ENCODE results near the gene ADARB1. TPM values are rescaled to one million over a fixed set of nuclear protein-coding genes. Genes with fewer than 3 reads are reported as not detected.
A peak's percentile ranks its signal among the peaks of the same experiment; 100 is the strongest.

ADARB1 gene
- total and polyA plus RNA-seq, 9 of the 15 experiments (the other 6 are each of a cell fraction or from before 2014, with no cell fraction given), result 6.7 to 16.0 (median 8.3) TPM

DNA sequence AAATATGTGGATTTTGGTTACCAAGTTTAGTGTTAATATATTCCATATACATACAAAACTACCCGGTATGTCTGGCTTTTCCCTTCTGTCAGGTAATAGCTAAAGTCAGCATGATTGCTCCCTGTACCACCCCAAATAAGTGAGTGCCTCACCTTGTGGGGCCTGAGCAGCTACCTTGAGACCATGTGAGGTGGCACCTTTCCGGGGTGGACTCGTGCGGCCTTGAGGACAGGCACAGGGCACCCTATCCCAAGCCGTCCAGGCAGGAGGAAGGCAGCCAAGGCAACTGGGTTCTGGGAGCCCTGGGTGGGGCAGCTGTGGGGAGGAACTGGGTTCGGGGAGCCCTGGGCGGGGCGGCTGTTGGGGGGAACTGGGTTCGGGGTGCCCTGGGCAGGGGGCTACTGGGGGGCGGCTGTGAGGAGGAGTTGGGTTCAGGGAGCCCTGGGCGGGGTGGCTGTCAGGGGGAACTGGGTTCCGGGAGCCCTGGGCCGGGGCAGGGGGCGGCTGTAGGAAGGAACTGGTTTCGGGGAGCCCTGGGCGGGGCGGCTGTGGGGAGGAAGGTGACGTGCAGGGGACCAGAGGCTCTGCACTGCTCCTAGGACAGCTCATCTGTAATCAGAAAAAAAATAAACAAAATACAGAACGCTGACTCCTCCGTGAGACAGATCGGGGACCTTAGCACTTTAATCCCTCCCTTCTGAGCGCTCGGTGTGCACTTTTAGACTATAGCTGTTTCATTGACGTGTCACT is 150.0 kb downstream of the ADARB1 start (continued):
- TF ChIP-seq IFI16 (CRISPR knock-in tag; IDR thresholded peaks at IDR 0.05) (no peak), NCOA4 (IDR thresholded peaks at IDR 0.05; ENCODE audit: partially characterized antibody) (no peak)
- TF ChIP-seq, protein P1, sequence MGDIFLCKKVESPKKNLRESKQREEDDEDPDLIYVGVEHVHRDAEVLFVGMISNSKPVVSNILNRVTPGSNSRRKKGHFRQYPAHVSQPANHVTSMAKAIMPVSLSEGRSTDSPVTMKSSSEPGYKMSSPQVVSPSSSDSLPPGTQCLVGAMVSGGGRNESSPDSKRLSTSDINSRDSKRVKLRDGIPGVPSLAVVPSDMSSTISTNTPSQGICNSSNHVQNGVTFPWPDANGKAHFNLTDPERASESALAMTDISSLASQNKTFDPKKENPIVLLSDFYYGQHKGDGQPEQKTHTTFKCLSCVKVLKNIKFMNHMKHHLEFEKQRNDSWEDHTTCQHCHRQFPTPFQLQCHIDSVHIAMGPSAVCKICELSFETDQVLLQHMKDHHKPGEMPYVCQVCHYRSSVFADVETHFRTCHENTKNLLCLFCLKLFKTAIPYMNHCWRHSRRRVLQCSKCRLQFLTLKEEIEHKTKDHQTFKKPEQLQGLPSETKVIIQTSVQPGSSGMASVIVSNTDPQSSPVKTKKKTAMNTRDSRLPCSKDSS (IDR thresholded peaks at IDR 0.05; ENCODE audit: low read depth, partially characterized antibody), result no peak

DNA sequence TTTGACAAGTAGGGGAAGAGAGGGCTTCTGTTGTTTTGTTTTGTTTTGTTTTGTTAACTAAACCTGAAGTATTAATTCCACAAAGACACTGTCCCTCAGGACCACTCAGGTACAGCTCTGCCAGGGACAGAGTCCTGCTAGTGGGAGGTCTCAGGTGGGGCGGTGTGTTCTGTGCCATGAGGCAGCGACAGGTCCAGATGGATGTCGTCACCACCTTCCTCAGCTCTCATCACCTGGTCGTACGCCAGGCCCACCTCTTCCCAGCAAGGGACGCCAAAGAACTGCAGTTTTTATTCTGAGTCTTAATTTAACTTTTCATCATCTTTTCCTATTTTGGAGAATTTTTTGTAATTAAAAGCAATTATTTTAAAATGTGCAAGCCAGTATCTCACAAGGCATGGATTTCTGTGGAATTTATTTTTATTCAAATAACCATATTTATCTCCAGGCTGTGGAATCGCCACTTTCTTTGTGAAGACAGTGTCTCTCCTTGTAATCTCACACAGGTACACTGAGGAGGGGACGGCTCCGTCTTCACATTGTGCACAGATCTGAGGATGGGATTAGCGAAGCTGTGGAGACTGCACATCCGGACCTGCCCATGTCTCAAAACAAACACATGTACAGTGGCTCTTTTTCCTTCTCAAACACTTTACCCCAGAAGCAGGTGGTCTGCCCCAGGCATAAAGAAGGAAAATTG is 150.8 kb downstream of the ADARB1 start:
- intact Hi-C loops (cut with micrococcal nuclease), result loop anchor here (5.0 kb wide), 1 partner anchor 73 kb away; no protein-coding TSS in a partner anchor
- TF ChIP-seq CBX8 (IDR thresholded peaks at IDR 0.05; ENCODE audit: borderline replicate concordance, extremely low read depth, low read depth, low read length, poor library complexity, severe bottlenecking), result peak; percentile 7
- 0 out of 2 replicates have a peak, but pooled peaks have one; percentile 31 for TF ChIP-seq ETV1 (tag; conservative IDR thresholded peaks at IDR 0.05; ENCODE audit: low read depth)
- TF ChIP-seq CBX2 (IDR thresholded peaks at IDR 0.05; ENCODE audit: insufficient read depth, low read length, poor library complexity, severe bottlenecking), result peak; percentile 68
- no peak for TF ChIP-seq TAF1 (IDR thresholded peaks at IDR 0.05; ENCODE audit: control insufficient read depth, extremely low read depth, insufficient read depth, low read length, severe bottlenecking)

More for the DNA sequence above, 150.8 kb downstream of the ADARB1 start:
- Histone ChIP-seq H4K20me1 (replicated peaks; ENCODE audit: control insufficient read depth, insufficient read depth, low read length) (peaks cover 11% of the 10 kb centered on the region), H3K9me3 (replicated peaks; ENCODE audit: control insufficient read depth, insufficient read depth, low read depth, low read length) (no peaks in the 10 kb centered on the region), H3K9ac (ENCODE audit: insufficient read depth in 1 of 2, low read depth in 2 of 2, low read length in 2 of 2) (no peak overlapping the region), H3K27me3 (ENCODE audit: control insufficient read depth in 2 of 2, insufficient read depth in 2 of 2, low read length in 2 of 2) (peaks cover 42 to 55% of the 10 kb centered on the region in 2 experiments), H3K4me1 (replicated peaks in 1 of 2; ENCODE audit: control insufficient read depth in 2 of 2, insufficient read depth in 2 of 2, low read length in 2 of 2) (peaks cover 0 to 10% of the 10 kb centered on the region in 2 experiments; a peak in 1 of 5 replicates), H3K36me3 (ENCODE audit: control insufficient read depth, insufficient read depth, low read length) (no peaks in the 10 kb centered on the region), H2AFZ (ENCODE audit: low read depth, low read length) (no peak overlapping the region), H3K79me2 (ENCODE audit: control insufficient read depth, insufficient read depth, low read length) (no peaks in the 10 kb centered on the region), H3K4me3 (no peak overlapping the region), H3K9me1 (ENCODE audit: control insufficient read depth, insufficient read depth, low read length) (no peaks in the 10 kb centered on the region), H3K4me2 (ENCODE audit: insufficient read depth, low read length) (no peak overlapping the region), H3K27ac (ENCODE audit: extremely low read depth, low read depth, low read length) (no peak overlapping the region)
- peak; percentile 34; the same call in 1 of the 3 replicates for ATAC-seq
- POLR2A ChIA-PET, result no interaction called here
- in situ Hi-C loops (cut with MboI), result no loop called here
- 33% methylated on average over 11 of the region's 11 CpGs for WGBS (ENCODE audit: insufficient coverage, low coverage, missing lambda C conversion rate)
- FAIRE-seq, result peak; percentile 60
- BruUV-seq (replicated peaks), result no TSS peak
- CTCF ChIA-PET (ENCODE audit: low intra/inter-chr PET ratio), result no interaction called here
- no peak for DNase-seq (ENCODE audit: extremely low read depth in 1 of 4, low spot score in 3 of 4)

Measured in K562 (cell line).